NB4 (cell line): ENCODE data around the gene PRCP.

Source experiments
- MYC ChIP-seq: IDR thresholded peaks from 2 replicates; pipeline ENCODE4 v1.6.1; 2011; ENCODE audit warnings: low read depth, low read length
- POLR2A ChIP-seq: IDR thresholded peaks from 2 replicates; pipeline ENCODE4 v1.6.1; 2011; ENCODE audit warnings: mild to moderate bottlenecking; ENCODE audit not compliant: insufficient read length; ENCODE audit errors: extremely low read depth
- TF ChIP-seq, protein P1 (sequence below): IDR thresholded peaks from one replicate; pipeline ENCODE4 v1.5.1; 2012; ENCODE audit warnings: low read depth, low read length
- TF ChIP-seq, protein P2 (sequence below): IDR thresholded peaks from 2 replicates; pipeline ENCODE4 v1.6.1; 2011; ENCODE audit warnings: low read depth, low read length

DNA sequence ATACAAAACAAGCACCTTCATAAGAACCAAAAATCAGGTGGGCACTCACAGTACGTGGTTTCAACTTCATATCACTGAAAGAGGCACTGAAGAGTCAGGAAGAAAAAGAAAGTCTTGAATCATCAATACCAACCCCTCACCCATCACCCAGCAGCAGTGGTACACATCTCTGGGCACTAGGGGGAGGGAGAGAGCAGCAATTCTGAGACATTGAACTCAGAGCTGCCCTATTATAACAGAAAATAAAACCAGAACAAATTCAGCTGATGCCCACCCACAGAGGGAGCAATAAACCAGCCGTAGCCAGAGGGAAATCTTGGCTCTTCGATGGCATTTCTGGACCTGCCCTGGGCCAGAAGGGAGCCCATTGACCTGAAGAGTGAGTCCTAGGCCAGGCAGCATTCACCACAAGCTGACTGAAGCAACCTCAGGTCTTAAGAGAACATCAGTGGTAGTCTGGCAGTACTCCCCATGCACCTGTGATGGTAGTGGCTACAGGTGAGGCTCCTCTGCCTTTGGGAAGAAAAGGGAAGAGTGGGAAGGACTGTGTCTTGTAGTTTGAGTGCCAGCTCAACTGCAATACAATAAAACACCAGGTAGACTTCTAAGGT lies 124.4 kb downstream of the PRCP start:
- TF ChIP-seq, protein P1, sequence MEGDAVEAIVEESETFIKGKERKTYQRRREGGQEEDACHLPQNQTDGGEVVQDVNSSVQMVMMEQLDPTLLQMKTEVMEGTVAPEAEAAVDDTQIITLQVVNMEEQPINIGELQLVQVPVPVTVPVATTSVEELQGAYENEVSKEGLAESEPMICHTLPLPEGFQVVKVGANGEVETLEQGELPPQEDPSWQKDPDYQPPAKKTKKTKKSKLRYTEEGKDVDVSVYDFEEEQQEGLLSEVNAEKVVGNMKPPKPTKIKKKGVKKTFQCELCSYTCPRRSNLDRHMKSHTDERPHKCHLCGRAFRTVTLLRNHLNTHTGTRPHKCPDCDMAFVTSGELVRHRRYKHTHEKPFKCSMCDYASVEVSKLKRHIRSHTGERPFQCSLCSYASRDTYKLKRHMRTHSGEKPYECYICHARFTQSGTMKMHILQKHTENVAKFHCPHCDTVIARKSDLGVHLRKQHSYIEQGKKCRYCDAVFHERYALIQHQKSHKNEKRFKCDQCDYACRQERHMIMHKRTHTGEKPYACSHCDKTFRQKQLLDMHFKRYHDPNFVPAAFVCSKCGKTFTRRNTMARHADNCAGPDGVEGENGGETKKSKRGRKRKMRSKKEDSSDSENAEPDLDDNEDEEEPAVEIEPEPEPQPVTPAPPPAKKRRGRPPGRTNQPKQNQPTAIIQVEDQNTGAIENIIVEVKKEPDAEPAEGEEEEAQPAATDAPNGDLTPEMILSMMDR, result peak; percentile 94
- TF ChIP-seq POLR2A (no peak), MYC (no peak)
- TF ChIP-seq, protein P2, sequence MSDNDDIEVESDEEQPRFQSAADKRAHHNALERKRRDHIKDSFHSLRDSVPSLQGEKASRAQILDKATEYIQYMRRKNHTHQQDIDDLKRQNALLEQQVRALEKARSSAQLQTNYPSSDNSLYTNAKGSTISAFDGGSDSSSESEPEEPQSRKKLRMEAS, result no peak
